Measurements from ENCODE around the gene ZFAND3.

GRCh38 chr6:37864250-37864649, 44.7 kb downstream of the ZFAND3 start:
- TF ChIP-seq GATA2 (IDR thresholded peaks at IDR 0.05; ENCODE audit: low read depth, low read length) = no peak; the same call in 1 of the 2 replicates
- peak; percentile 90 for TF ChIP-seq GATA3 (IDR thresholded peaks at IDR 0.05; ENCODE audit: low read depth, low read length)
